H9 (cell line): ENCODE results near the gene RASSF5. TPM values are rescaled to one million over a fixed set of nuclear protein-coding genes. Genes with fewer than 3 reads are reported as not detected.

Experiments used
- DNase-seq: peaks from one replicate; pipeline ENCODE4 v3.0.0-alpha.2; 2017
- H2AFZ ChIP-seq: one replicate; pipeline ENCODE4 v1.6.1; 2013; ENCODE audit warnings: mild to moderate bottlenecking, low read length, control low read depth, moderate library complexity
- H2AK5ac ChIP-seq: 2 replicates; pipeline ENCODE4 v1.6.1; 2013; ENCODE audit warnings: low read length, control low read depth, mixed read lengths; ENCODE audit not compliant: insufficient read length
- H2BK120ac ChIP-seq: one replicate; pipeline ENCODE4 v1.6.1; 2013; ENCODE audit warnings: low read depth, mild to moderate bottlenecking, low read length, control low read depth, inconsistent platforms; ENCODE audit not compliant: poor library complexity, severe bottlenecking
- H2BK12ac ChIP-seq: 2 replicates; pipeline ENCODE4 v1.6.1; 2013; ENCODE audit warnings: low read length, control low read depth, mixed read lengths, low read depth; ENCODE audit not compliant: insufficient read length
- H2BK15ac ChIP-seq: 2 replicates; pipeline ENCODE4 v1.6.1; 2013; ENCODE audit warnings: low read depth, low read length, control low read depth
- H2BK20ac ChIP-seq: one replicate; pipeline ENCODE4 v1.6.1; 2013; ENCODE audit warnings: low read depth, mild to moderate bottlenecking, low read length, control low read depth, inconsistent platforms; ENCODE audit not compliant: poor library complexity, severe bottlenecking
- H2BK5ac ChIP-seq: 2 replicates; pipeline ENCODE4 v1.6.1; 2013; ENCODE audit warnings: low read length, control low read depth, mixed read lengths; ENCODE audit not compliant: insufficient read length
- H3K14ac ChIP-seq: 2 replicates; pipeline ENCODE4 v1.6.1; 2013; ENCODE audit warnings: low read length, control low read depth; ENCODE audit not compliant: insufficient read depth
- H3K18ac ChIP-seq: 2 replicates; pipeline ENCODE4 v1.6.1; 2013; ENCODE audit warnings: low read depth, mild to moderate bottlenecking, mixed read lengths, low read length, control low read depth; ENCODE audit not compliant: insufficient read length
- H3K23ac ChIP-seq: 2 replicates; pipeline ENCODE4 v1.6.1; 2013; ENCODE audit warnings: low read length, control low read depth, mixed read lengths, low read depth; ENCODE audit not compliant: insufficient read length
- H3K23me2 ChIP-seq: 2 replicates; pipeline ENCODE4 v1.6.1; 2013; ENCODE audit warnings: low read depth, mild to moderate bottlenecking, mixed read lengths, low read length, control low read depth; ENCODE audit not compliant: insufficient read length, poor library complexity, severe bottlenecking
- H3K27ac ChIP-seq: 2 replicates; pipeline ENCODE4 v1.5.1; 2013; ENCODE audit warnings: low read length, control low read depth, mixed read lengths, low read depth; ENCODE audit not compliant: insufficient read length
- H3K27me3 ChIP-seq: 2 replicates; pipeline ENCODE4 v1.6.1; 2013; ENCODE audit warnings: low read length, control low read depth, inconsistent platforms; ENCODE audit not compliant: insufficient read depth
- H3K4ac ChIP-seq: 2 replicates; pipeline ENCODE4 v1.6.1; 2013; ENCODE audit warnings: low read depth, mild to moderate bottlenecking, control low read depth, inconsistent platforms, low read length, moderate library complexity
- H3K4me1 ChIP-seq: 2 replicates; pipeline ENCODE4 v1.6.1; 2013; ENCODE audit warnings: low read length, control low read depth, inconsistent platforms; ENCODE audit not compliant: insufficient read depth
- H3K4me2 ChIP-seq: 2 replicates; pipeline ENCODE4 v1.6.1; 2013; ENCODE audit warnings: low read length, control low read depth, mixed read lengths; ENCODE audit not compliant: insufficient read length, insufficient read depth
- H3K56ac ChIP-seq: 2 replicates; pipeline ENCODE4 v1.6.1; 2013; ENCODE audit warnings: low read depth, mild to moderate bottlenecking, mixed read lengths, low read length, control low read depth; ENCODE audit not compliant: insufficient read length
- H3K79me1 ChIP-seq: 2 replicates; pipeline ENCODE4 v1.6.1; 2013; ENCODE audit warnings: low read depth, mild to moderate bottlenecking, moderate library complexity, low read length, control low read depth, inconsistent platforms; ENCODE audit not compliant: insufficient read depth, poor library complexity, severe bottlenecking
- H3K79me2 ChIP-seq: 2 replicates; pipeline ENCODE4 v1.6.1; 2013; ENCODE audit warnings: low read length, control low read depth, inconsistent platforms; ENCODE audit not compliant: insufficient read depth
- H3K9ac ChIP-seq: 2 replicates; pipeline ENCODE4 v1.6.1; 2013; ENCODE audit warnings: low read length, control low read depth, mixed read lengths; ENCODE audit not compliant: insufficient read length; ENCODE audit errors: extremely low read depth
- H3K9me3 ChIP-seq: one replicate; pipeline ENCODE4 v1.6.1; 2013; ENCODE audit warnings: low read depth, low read length, inconsistent platforms; ENCODE audit not compliant: control insufficient read depth
- H3T11ph ChIP-seq: one replicate; pipeline ENCODE4 v1.6.1; 2013; ENCODE audit warnings: mild to moderate bottlenecking, low read length, control low read depth, inconsistent platforms
- H4K20me1 ChIP-seq: one replicate; pipeline ENCODE4 v1.6.1; 2013; ENCODE audit not compliant: control insufficient read depth, insufficient read length, insufficient read depth
- H4K5ac ChIP-seq: 2 replicates; pipeline ENCODE4 v1.6.1; 2013; ENCODE audit warnings: low read depth, mild to moderate bottlenecking, mixed read lengths, low read length, control low read depth; ENCODE audit not compliant: insufficient read length
- H4K8ac ChIP-seq: replicated peaks from 2 replicates; pipeline ENCODE4 v1.6.1; 2013; ENCODE audit warnings: low read length, control low read depth, mixed read lengths, low read depth; ENCODE audit not compliant: insufficient read length
- H4K91ac ChIP-seq: 2 replicates; pipeline ENCODE4 v1.6.1; 2013; ENCODE audit warnings: low read depth, mild to moderate bottlenecking, moderate library complexity, mixed read lengths, low read length, control low read depth; ENCODE audit not compliant: insufficient read length
- H3K27ac Mint-ChIP-seq, 3 experiments: 2 replicates in 2 of 3; 3 replicates in 1 of 3; pipeline ENCODE4 v1.8.0; 2020 to 2021; ENCODE audit warnings: mixed read lengths in 3 of 3, mild to moderate bottlenecking in 1 of 3, moderate library complexity in 1 of 3
- H3K27me3 Mint-ChIP-seq: 2 replicates; pipeline ENCODE4 v1.8.0; 2021; ENCODE audit warnings: low read depth, mild to moderate bottlenecking, moderate library complexity, mixed read lengths
- H3K36me3 Mint-ChIP-seq, 3 experiments: 2 replicates in 2 of 3; 3 replicates in 1 of 3; pipeline ENCODE4 v1.8.0; 2020 to 2021; ENCODE audit warnings: low read depth in 3 of 3, mixed read lengths in 3 of 3; ENCODE audit not compliant: insufficient read depth in 1 of 3
- H3K4me1 Mint-ChIP-seq, 2 experiments: 2 replicates each; pipeline ENCODE4 v1.8.0; 2020; ENCODE audit warnings: mixed read lengths in 2 of 2
- H3K4me3 Mint-ChIP-seq, 2 experiments: 2 replicates in 1 of 2; 3 replicates in 1 of 2; pipeline ENCODE4 v1.8.0; 2020 to 2021; ENCODE audit warnings: mild to moderate bottlenecking in 2 of 2, mixed read lengths in 2 of 2, moderate library complexity in 1 of 2
- H3K9me3 Mint-ChIP-seq, 2 experiments: 2 replicates in 1 of 2; 3 replicates in 1 of 2; pipeline ENCODE4 v1.8.0; 2020; ENCODE audit warnings: mild to moderate bottlenecking in 2 of 2, mixed read lengths in 2 of 2, moderate library complexity in 1 of 2
- WGBS: extraction: QIAGEN DNeasy Blood & Tissue Kit; methylation state at CpG from one replicate; pipeline ENCODE4 v1.1.7; 2013; ENCODE audit warnings: missing lambda C conversion rate, low lambda C conversion rate, mixed read lengths; ENCODE audit not compliant: insufficient read length; ENCODE audit errors: extremely low coverage; 5-methylcytosine and 5-hydroxymethylcytosine counted together
- total RNA-seq: library from RNA; stranded (reverse); gene quantifications from 2 replicates; pipeline ENCODE4 v1.2.1, GENCODE V29; 2021
- TF ChIP-seq, protein P1 (sequence below): fragments of 200-600 bp; sonication (generic); conservative IDR thresholded peaks from 3 replicates; pipeline ENCODE4 v1.8.0; 2021; ENCODE audit warnings: antibody characterized with exemption, mild to moderate bottlenecking

The RASSF5 gene
- total RNA-seq, 1 experiment from 2014 or later, result 0.50 TPM

DNA sequence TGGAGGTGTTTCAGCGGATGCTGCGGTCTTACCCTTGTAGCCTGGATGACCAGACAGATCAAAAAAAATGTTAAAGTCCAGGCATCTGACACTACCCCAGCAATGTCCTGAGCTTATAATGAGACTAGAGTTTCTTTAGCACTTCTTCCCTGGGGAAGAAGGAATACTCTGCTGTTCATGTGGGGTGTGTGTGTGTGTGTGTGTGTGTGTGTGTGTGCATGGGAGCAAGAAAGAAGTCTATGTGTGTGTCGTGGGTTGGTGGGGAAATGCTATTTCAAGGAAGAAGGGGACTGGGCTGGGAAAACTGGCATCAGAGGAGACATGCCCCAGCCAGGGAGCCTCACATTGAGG lies 3.0 kb upstream of the RASSF5 start:
- no peak overlapping the region for H2AK5ac ChIP-seq
- H3K14ac ChIP-seq, result no peak overlapping the region
- no peak overlapping the region for H3K27ac Mint-ChIP-seq
- H2AFZ ChIP-seq, result no peak overlapping the region
- no peak overlapping the region for H3T11ph ChIP-seq
- H3K9me3 Mint-ChIP-seq, result no peaks in the 10 kb centered on the region; a peak in 1 of 5 replicates
- no peak overlapping the region for H2BK12ac ChIP-seq
- no peak overlapping the region for H4K91ac ChIP-seq
- H4K8ac ChIP-seq, result no peak overlapping the region
- no peak overlapping the region for H3K4ac ChIP-seq
- no peaks in the 10 kb centered on the region for H4K20me1 ChIP-seq
- H3K27ac ChIP-seq, result no peak overlapping the region
- peaks cover 19% of the 10 kb centered on the region for H3K27me3 ChIP-seq
- H3K56ac ChIP-seq, result no peak overlapping the region
- H3K4me1 Mint-ChIP-seq, result peaks cover 9 to 19% of the 10 kb centered on the region in 2 experiments
- no peak overlapping the region for H3K4me2 ChIP-seq
- H4K5ac ChIP-seq, result no peak overlapping the region
- H3K4me1 ChIP-seq, result no peaks in the 10 kb centered on the region; the same call in 1 of the 2 replicates
- no peak overlapping the region for H2BK15ac ChIP-seq
- no peak overlapping the region for H2BK5ac ChIP-seq
- DNase-seq, result no peak
- WGBS, result no CpG with 5 or more reads among the region's 3 CpGs
- no peaks in the 10 kb centered on the region for H3K9me3 ChIP-seq
- H3K79me1 ChIP-seq, result no peaks in the 10 kb centered on the region
- H3K9ac ChIP-seq, result no peak overlapping the region
- no peak overlapping the region for H3K18ac ChIP-seq
- no peak overlapping the region for H2BK120ac ChIP-seq
- no peak overlapping the region for H3K4me3 Mint-ChIP-seq
- H3K23ac ChIP-seq, result no peak overlapping the region
- H3K27me3 Mint-ChIP-seq, result peaks cover 80% of the 10 kb centered on the region
- H2BK20ac ChIP-seq, result no peak overlapping the region
- H3K79me2 ChIP-seq, result no peaks in the 10 kb centered on the region
- TF ChIP-seq, protein P1, sequence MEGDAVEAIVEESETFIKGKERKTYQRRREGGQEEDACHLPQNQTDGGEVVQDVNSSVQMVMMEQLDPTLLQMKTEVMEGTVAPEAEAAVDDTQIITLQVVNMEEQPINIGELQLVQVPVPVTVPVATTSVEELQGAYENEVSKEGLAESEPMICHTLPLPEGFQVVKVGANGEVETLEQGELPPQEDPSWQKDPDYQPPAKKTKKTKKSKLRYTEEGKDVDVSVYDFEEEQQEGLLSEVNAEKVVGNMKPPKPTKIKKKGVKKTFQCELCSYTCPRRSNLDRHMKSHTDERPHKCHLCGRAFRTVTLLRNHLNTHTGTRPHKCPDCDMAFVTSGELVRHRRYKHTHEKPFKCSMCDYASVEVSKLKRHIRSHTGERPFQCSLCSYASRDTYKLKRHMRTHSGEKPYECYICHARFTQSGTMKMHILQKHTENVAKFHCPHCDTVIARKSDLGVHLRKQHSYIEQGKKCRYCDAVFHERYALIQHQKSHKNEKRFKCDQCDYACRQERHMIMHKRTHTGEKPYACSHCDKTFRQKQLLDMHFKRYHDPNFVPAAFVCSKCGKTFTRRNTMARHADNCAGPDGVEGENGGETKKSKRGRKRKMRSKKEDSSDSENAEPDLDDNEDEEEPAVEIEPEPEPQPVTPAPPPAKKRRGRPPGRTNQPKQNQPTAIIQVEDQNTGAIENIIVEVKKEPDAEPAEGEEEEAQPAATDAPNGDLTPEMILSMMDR, result no peak
- H3K23me2 ChIP-seq, result peaks cover 9% of the 10 kb centered on the region
- no peaks in the 10 kb centered on the region; a peak in 1 of 7 replicates for H3K36me3 Mint-ChIP-seq
